HG02623 (cell line): ENCODE data around the gene SSTR5.
"Not testable (repeated sequence)": the region's sequence is repeated elsewhere in the genome, so short reads cannot be mapped to it uniquely, and the experiment has no call there.

Experiments used
- ATAC-seq: cut with Tn5 transposase; IDR thresholded peaks from one replicate; pipeline ENCODE4 v1.9.1; 2021; ENCODE audit warnings: moderate library complexity; ENCODE audit not compliant: unreplicated experiment

SSTR5 gene

GRCh38 chr16:1073262-1073558 lies 663 bp downstream of the SSTR5 start:
- ATAC-seq: no peak

- ATAC-seq: no peak
Observed at GRCh38 chr16:1073566-1074378, 1.2 kb downstream of the SSTR5 start.

- no peak for ATAC-seq
Observed at GRCh38 chr16:1074379-1074649, 1.8 kb downstream of the SSTR5 start.

- no peak for ATAC-seq
Observed at GRCh38 chr16:1075546-1075945, 3.0 kb downstream of the SSTR5 start.

GRCh38 chr16:1076801-1077576 lies 4.4 kb downstream of the SSTR5 start:
- ATAC-seq: no peak

- ATAC-seq: no peak
Observed at GRCh38 chr16:1077877-1078578, 5.5 kb downstream of the SSTR5 start.

GRCh38 chr16:1078579-1079021 lies 6.1 kb downstream of the SSTR5 start:
- ATAC-seq: no peak

GRCh38 chr16:1079341-1079740 lies 6.8 kb downstream of the SSTR5 start:
- no peak for ATAC-seq

- ATAC-seq: no peak
Observed at GRCh38 chr16:1079786-1080525, 7.4 kb downstream of the SSTR5 start.

- ATAC-seq: no peak
Observed at GRCh38 chr16:1080801-1081733, 8.5 kb downstream of the SSTR5 start.

- ATAC-seq: no peak
Observed at GRCh38 chr16:1081734-1082265, 9.3 kb downstream of the SSTR5 start.

GRCh38 chr16:1082266-1082951 lies 9.9 kb downstream of the SSTR5 start:
- no peak for ATAC-seq

- no peak for ATAC-seq
Observed at GRCh38 chr16:1082952-1083675, 10.6 kb downstream of the SSTR5 start.

- ATAC-seq: no peak
Observed at GRCh38 chr16:1084971-1085370, 12.4 kb downstream of the SSTR5 start.

GRCh38 chr16:1086443-1086842 lies 13.9 kb downstream of the SSTR5 start:
- ATAC-seq: not testable (repeated sequence)

- ATAC-seq: no peak
Observed at GRCh38 chr16:1088295-1089170, 16.0 kb downstream of the SSTR5 start.

GRCh38 chr16:1089439-1089821 lies 16.9 kb downstream of the SSTR5 start:
- no peak for ATAC-seq
